ENCODE data around the gene WRNIP1. TPM values are rescaled to one million over a fixed set of nuclear protein-coding genes. Genes with fewer than 3 reads are reported as not detected.
"Not testable (repeated sequence)": the region's sequence is repeated elsewhere in the genome, so short reads cannot be mapped to it uniquely, and the experiment has no call there.

Gene WRNIP1
- total and polyA plus RNA-seq, 7 experiments from 2014 or later, result 21.8 to 61.8 (median 37.8) TPM

DNA sequence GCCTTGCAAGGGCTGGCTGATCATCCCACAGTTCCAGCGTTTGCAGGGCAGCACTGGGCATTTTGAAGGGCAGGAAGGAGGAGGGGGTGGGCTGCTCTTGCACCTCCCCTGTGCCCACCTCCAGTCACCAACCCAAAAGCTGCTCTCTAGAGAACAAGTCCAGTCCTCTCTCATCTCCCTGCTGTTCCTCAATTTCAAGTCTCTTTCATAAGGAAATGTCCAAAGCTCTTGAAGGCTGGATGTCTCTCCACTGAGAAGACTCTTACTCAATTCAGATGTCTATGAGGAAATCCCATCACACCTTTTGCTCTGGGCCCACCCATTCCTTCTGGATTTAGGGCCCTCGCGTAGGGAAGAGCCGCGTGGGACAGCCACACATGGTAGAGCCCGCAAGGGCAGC lies 31.7 kb downstream of the WRNIP1 start:
- Mint-ChIP-seq H3K27ac (peak overlapping the region in 1 of 9 donors; percentile 71), H3K4me1 (peaks cover 28 to 54% (median 32%) of the 10 kb centered on the region in 7 donors), H3K4me3 (no peak overlapping the region), H3K9me3 (peaks cover 0 to 2% (median 0%) of the 10 kb centered on the region in 11 donors), H3K27me3 (no peaks in the 10 kb centered on the region), H3K36me3 (peaks cover 0 to 7% (median 0%) of the 10 kb centered on the region in 5 donors)
- ChIA-PET CTCF (interaction anchor here (0.8 kb wide), 1 partner anchor 38 kb away, joined by 3 read pairs; no protein-coding TSS in a partner anchor), POLR2A (no interaction called here)
- no peak overlapping the region for H3K27ac ChIP-seq (ENCODE audit: low read depth, low read length)
- no peak for ATAC-seq
- peaks cover 15 to 19% of the 10 kb centered on the region in 2 donors for H3K4me1 ChIP-seq (ENCODE audit: control insufficient read depth in 2 of 2, insufficient read depth in 2 of 2, low read length in 2 of 2)
- intact Hi-C loops (cut with micrococcal nuclease), result no loop called here
- no peaks in the 10 kb centered on the region for H3K9me3 ChIP-seq (ENCODE audit: control insufficient read depth in 2 of 3, low read length in 3 of 3)
- no peaks in the 10 kb centered on the region for H3K27me3 ChIP-seq (ENCODE audit: control insufficient read depth in 2 of 2, insufficient read depth in 2 of 2, low read length in 2 of 2)
- H3K36me3 ChIP-seq (ENCODE audit: control insufficient read depth in 2 of 3, insufficient read depth in 3 of 3, low read length in 3 of 3), result no peaks in the 10 kb centered on the region
- H3K4me3 ChIP-seq (ENCODE audit: low read length), result no peak overlapping the region
- DNase-seq, result no peak

- Mint-ChIP-seq H3K27me3 (no peaks in the 10 kb centered on the region), H3K36me3 (peaks cover 0 to 7% (median 0%) of the 10 kb centered on the region in 5 donors), H3K9me3 (peaks cover 0 to 2% (median 0%) of the 10 kb centered on the region in 11 donors), H3K4me3 (no peak overlapping the region), H3K27ac (peak overlapping the region in 3 of 9 donors; percentile 1 to 81 (median 10)), H3K4me1 (peaks cover 22 to 47% (median 29%) of the 10 kb centered on the region in 7 donors)
- CTCF ChIA-PET, result interaction anchor here (1.2 kb wide), 1 partner anchor 14 kb away, joined by 3 read pairs; no protein-coding TSS in a partner anchor
- H3K9me3 ChIP-seq (ENCODE audit: control insufficient read depth in 2 of 3, low read length in 3 of 3), result no peaks in the 10 kb centered on the region
- no peaks in the 10 kb centered on the region for H3K27me3 ChIP-seq (ENCODE audit: control insufficient read depth in 2 of 2, insufficient read depth in 2 of 2, low read length in 2 of 2)
- DNase-seq (no peak), ATAC-seq (no peak)
- H3K4me3 ChIP-seq (ENCODE audit: low read length), result no peak overlapping the region
- peaks cover 12 to 14% of the 10 kb centered on the region in 2 donors for H3K4me1 ChIP-seq (ENCODE audit: control insufficient read depth in 2 of 2, insufficient read depth in 2 of 2, low read length in 2 of 2)
- intact Hi-C loops (cut with micrococcal nuclease), result no loop called here
- no peaks in the 10 kb centered on the region for H3K36me3 ChIP-seq (ENCODE audit: control insufficient read depth in 2 of 3, insufficient read depth in 3 of 3, low read length in 3 of 3)
- POLR2A ChIA-PET, result interaction anchor here (0.6 kb wide), 1 partner anchor 11 kb away, joined by 5 read pairs; no protein-coding TSS in a partner anchor
- H3K27ac ChIP-seq (ENCODE audit: low read depth, low read length), result no peak overlapping the region
Measured at GRCh38 chr6:2797564-2798031, 32.4 kb downstream of the WRNIP1 start.

- no peaks in the 10 kb centered on the region for H3K27me3 Mint-ChIP-seq
- no peak for DNase-seq
- no peaks in the 10 kb centered on the region for H3K9me3 ChIP-seq (ENCODE audit: control insufficient read depth in 2 of 3, low read length in 3 of 3)
- peak overlapping the region in 2 of 9 donors; percentile 10 to 12 for H3K27ac Mint-ChIP-seq
- no peak overlapping the region for H3K4me3 Mint-ChIP-seq
- no peaks in the 10 kb centered on the region for H3K27me3 ChIP-seq (ENCODE audit: control insufficient read depth in 2 of 2, insufficient read depth in 2 of 2, low read length in 2 of 2)
- ChIA-PET CTCF (interaction anchor here (0.6 to 1.2 kb wide), 2 partner anchors 11 to 15 kb away, joined by 3 to 4 read pairs; no protein-coding TSS in a partner anchor), POLR2A (no interaction called here)
- H3K27ac ChIP-seq (ENCODE audit: low read depth, low read length), result no peak overlapping the region
- intact Hi-C loops (cut with micrococcal nuclease), result no loop called here
- peaks cover 0 to 7% (median 0%) of the 10 kb centered on the region in 5 donors for H3K36me3 Mint-ChIP-seq
- peaks cover 3% of the 10 kb centered on the region in 2 donors for H3K4me1 ChIP-seq (ENCODE audit: control insufficient read depth in 2 of 2, insufficient read depth in 2 of 2, low read length in 2 of 2)
- H3K4me3 ChIP-seq (ENCODE audit: low read length), result no peak overlapping the region
- H3K4me1 Mint-ChIP-seq, result peaks cover 12 to 37% (median 19%) of the 10 kb centered on the region in 7 donors
- ATAC-seq, result no peak
- H3K9me3 Mint-ChIP-seq, result peaks cover 0 to 2% (median 0%) of the 10 kb centered on the region in 11 donors
- H3K36me3 ChIP-seq (ENCODE audit: control insufficient read depth in 2 of 3, insufficient read depth in 3 of 3, low read length in 3 of 3), result no peaks in the 10 kb centered on the region
Measured at GRCh38 chr6:2798586-2799134, 33.5 kb downstream of the WRNIP1 start.

DNA sequence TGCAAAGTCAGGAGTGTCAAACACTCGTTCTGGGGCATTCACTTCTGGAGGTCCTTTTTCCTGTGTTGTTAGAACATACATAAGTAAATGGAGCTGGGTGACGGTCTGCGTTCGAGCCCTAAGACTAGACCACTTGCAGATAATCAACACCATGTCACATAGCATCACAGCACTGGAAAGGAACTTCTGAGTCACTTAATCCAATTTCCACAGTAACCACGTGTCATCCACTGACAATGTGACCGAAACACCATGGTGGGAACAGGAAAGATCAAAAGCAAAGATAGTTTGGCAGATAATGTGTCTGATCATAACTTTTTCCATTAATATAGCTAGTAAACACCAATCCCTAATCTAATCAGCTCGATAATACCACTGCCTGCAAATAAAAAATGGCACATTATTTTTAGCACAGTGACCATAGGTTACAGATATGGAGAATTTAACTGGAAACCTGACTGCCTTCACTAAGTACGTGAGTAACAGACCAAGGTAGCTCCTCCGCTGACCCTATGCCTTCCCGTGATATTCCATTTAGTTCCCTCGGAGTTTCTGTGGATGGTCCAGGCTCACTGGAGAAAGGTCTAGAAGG lies 34.8 kb downstream of the WRNIP1 start:
- ATAC-seq, result peak; percentile 34
- no peaks in the 10 kb centered on the region for H3K9me3 Mint-ChIP-seq
- peaks cover 5 to 29% (median 12%) of the 10 kb centered on the region in 7 donors for H3K4me1 Mint-ChIP-seq
- POLR2A ChIA-PET, result interaction anchor here (0.5 to 1.4 kb wide), 2 partner anchors 41 to 240 kb away, joined by 3 read pairs; no protein-coding TSS in a partner anchor
- Histone ChIP-seq H3K36me3 (ENCODE audit: control insufficient read depth in 2 of 3, insufficient read depth in 3 of 3, low read length in 3 of 3) (no peaks in the 10 kb centered on the region), H3K9me3 (ENCODE audit: control insufficient read depth in 2 of 3, low read length in 3 of 3) (no peaks in the 10 kb centered on the region), H3K4me3 (ENCODE audit: low read length) (no peak overlapping the region), H3K4me1 (ENCODE audit: control insufficient read depth in 2 of 2, insufficient read depth in 2 of 2, low read length in 2 of 2) (no peaks in the 10 kb centered on the region), H3K27ac (ENCODE audit: low read depth, low read length) (no peak overlapping the region), H3K27me3 (ENCODE audit: control insufficient read depth in 2 of 2, insufficient read depth in 2 of 2, low read length in 2 of 2) (no peaks in the 10 kb centered on the region)
- no peaks in the 10 kb centered on the region for H3K27me3 Mint-ChIP-seq
- CTCF ChIA-PET, result no interaction called here
- DNase-seq, result no peak
- peaks cover 0 to 4% (median 0%) of the 10 kb centered on the region in 5 donors for H3K36me3 Mint-ChIP-seq
- intact Hi-C loops (cut with micrococcal nuclease), result no loop called here
- H3K27ac Mint-ChIP-seq, result peak overlapping the region in 2 of 9 donors; percentile 42 to 55
- no peak overlapping the region for H3K4me3 Mint-ChIP-seq

- POLR2A ChIA-PET, result interaction anchor here (0.5 to 1.4 kb wide), 2 partner anchors 40 to 239 kb away, joined by 3 read pairs; no protein-coding TSS in a partner anchor
- Histone ChIP-seq H3K9me3 (ENCODE audit: control insufficient read depth in 2 of 3, low read length in 3 of 3) (no peaks in the 10 kb centered on the region), H3K36me3 (ENCODE audit: control insufficient read depth in 2 of 3, insufficient read depth in 3 of 3, low read length in 3 of 3) (no peaks in the 10 kb centered on the region), H3K27ac (ENCODE audit: low read depth, low read length) (no peak overlapping the region), H3K27me3 (ENCODE audit: control insufficient read depth in 2 of 2, insufficient read depth in 2 of 2, low read length in 2 of 2) (no peaks in the 10 kb centered on the region), H3K4me1 (ENCODE audit: control insufficient read depth in 2 of 2, insufficient read depth in 2 of 2, low read length in 2 of 2) (no peaks in the 10 kb centered on the region), H3K4me3 (ENCODE audit: low read length) (no peak overlapping the region)
- Mint-ChIP-seq H3K27me3 (no peaks in the 10 kb centered on the region), H3K4me1 (peaks cover 5 to 29% (median 11%) of the 10 kb centered on the region in 7 donors), H3K4me3 (no peak overlapping the region), H3K27ac (no peak overlapping the region), H3K9me3 (no peaks in the 10 kb centered on the region), H3K36me3 (peaks cover 0 to 4% (median 0%) of the 10 kb centered on the region in 5 donors)
- CTCF ChIA-PET, result no interaction called here
- ATAC-seq (no peak), DNase-seq (no peak)
- intact Hi-C loops (cut with micrococcal nuclease), result no loop called here
Measured at GRCh38 chr6:2800552-2801316, 35.5 kb downstream of the WRNIP1 start.

GRCh38 chr6:2801687-2802086 lies 36.5 kb downstream of the WRNIP1 start:
- H3K4me1 ChIP-seq (ENCODE audit: control insufficient read depth in 2 of 2, insufficient read depth in 2 of 2, low read length in 2 of 2); H3K27me3 Mint-ChIP-seq; DNase-seq; CTCF ChIA-PET; H3K9me3 ChIP-seq (ENCODE audit: control insufficient read depth in 2 of 3, low read length in 3 of 3); H3K36me3 Mint-ChIP-seq; H3K4me3 ChIP-seq (ENCODE audit: low read length); POLR2A ChIA-PET; H3K27ac ChIP-seq (ENCODE audit: low read depth, low read length); H3K4me3 Mint-ChIP-seq; intact Hi-C loops (cut with micrococcal nuclease); ATAC-seq; H3K36me3 ChIP-seq (ENCODE audit: control insufficient read depth in 2 of 3, insufficient read depth in 3 of 3, low read length in 3 of 3); H3K9me3 Mint-ChIP-seq; H3K27ac Mint-ChIP-seq; H3K27me3 ChIP-seq (ENCODE audit: control insufficient read depth in 2 of 2, insufficient read depth in 2 of 2, low read length in 2 of 2): not testable (repeated sequence)
- peaks cover 5 to 29% (median 12%) of the 10 kb centered on the region in 7 donors for H3K4me1 Mint-ChIP-seq

Data from naive thymus-derived CD4-positive, alpha-beta T cell (primary cell).